A549 treated with ZK216348 at 1 μM for 4 hours (cell line): ENCODE results near the gene BUD31. TPM values are rescaled to one million over a fixed set of nuclear protein-coding genes. Genes with fewer than 3 reads are reported as not detected.

Experiments
- total RNA-seq: library from RNA; stranded (reverse); fragments of 200-300 nt; extraction: Qiagen RNA extraction; gene quantifications from 5 replicates; pipeline ENCODE4 v1.2.3, GENCODE V29; 2022; ENCODE audit warnings: low read depth

The BUD31 gene
- total RNA-seq = 133 to 189 TPM (median 141 TPM) in 5 replicates

DNA sequence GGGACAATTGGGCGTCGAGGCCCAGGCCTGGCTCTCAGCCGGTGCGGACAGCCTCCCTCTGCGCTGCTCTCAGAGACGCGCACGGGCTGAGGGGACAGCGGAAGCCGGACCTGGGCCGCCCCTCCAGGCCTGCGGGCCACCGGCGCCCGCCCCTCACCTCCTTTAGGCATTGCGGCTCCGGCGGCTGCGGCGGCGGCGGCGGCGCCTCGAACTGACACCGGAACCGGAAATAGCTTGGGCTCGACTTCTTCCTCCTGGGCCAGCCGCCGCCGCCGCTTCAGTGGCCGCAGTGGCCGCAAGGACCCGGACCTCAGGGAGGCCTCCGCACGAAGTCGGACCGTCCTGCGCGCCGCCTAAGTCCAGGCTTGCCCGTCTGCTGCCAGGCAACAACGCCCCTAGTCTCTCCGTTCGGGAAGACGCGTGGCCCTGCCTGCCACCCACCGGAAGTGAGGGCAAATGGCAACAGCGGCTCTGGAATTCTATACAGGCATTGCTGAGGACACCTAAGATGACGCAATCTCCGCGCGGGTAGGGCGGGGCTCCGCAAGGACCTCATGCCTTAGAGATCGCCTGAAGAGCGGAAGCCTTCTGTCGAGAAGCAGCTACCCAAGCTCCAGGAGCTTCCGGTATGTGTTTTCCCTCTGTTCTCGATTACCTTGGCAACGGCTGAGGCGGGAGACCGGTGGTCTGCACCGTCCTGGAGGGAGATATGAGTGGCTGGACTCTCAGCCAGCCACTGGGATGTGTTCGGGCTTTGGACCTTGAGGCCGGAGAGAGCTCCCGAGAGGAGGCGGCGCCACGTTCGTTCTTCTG lies at the start of gene BUD31, which contains the start of gene PDAP1:
BUD31 (plus strand) TSS at position 591 of the 813 bp plus-strand sequence. CDS start 2,124 bp downstream, outside the sequence.
PDAP1 (minus strand) TSS at position 219 of the 813 bp plus-strand sequence; CDS start at position 170, 49 bp downstream.

DNA sequence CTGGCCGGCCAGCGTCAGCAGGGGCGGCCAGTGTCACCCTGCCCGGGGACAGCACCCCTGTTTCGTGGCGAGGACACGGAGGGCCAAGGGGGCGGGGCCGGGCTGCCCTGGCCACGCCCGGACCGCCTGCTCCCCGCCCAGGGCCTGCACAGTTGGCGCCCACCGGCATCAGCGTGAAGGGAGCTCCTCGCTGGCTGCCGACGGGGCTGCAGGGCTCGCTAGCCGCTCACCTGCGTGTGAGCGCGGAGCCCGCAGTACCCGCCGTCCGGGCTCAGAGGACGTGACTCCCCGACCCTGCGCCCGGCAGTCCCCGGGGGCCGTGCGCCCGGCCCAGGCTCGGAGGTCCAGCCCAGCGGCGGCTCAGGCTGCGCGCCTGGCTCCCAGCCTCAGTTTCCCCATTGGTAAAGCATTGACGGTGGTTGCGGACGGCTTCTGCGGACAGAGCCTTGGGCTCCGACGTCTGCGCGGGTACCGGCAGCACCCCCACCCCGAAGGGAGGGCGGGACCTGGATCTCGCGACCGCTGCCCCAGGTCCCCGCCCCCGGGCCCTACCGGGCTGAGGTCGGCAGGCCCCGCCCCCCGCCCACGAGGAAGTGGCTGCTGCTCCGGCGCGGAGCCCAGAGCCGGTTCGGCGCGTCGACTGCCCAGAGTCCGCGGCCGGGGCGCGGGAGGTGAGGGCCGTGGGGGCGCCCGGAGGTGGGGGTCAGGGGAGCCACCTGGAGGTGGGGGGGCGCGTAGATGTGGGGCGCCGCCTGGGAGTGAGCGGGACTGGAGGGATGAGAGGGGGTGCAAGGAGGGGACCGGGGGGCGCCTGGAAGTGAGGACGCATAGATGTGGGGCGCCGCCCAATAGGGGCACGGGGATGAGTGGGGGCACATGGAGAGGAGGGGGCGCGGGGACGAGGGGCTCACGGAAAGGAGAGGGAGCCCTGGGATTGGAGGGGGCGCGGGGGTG lies 34.4 kb upstream of the BUD31 start, which contains the start of gene ARPC1B:
ARPC1B (plus strand) TSS at position 620 of the 954 bp plus-strand sequence. CDS start 10,985 bp downstream, outside the sequence.

GRCh38 chr7:99438573-99439480 lies 30.1 kb downstream of the BUD31 start, which contains the start of the genes CPSF4 and PTCD1:
Gene CPSF4 (plus strand): TSS chr7:99438943. CDS start chr7:99439083, 140 bp downstream.
Gene PTCD1 (minus strand): TSS chr7:99438798. CDS start chr7:99435242, 3,556 bp downstream.

Other genes starting within 250 kb of the BUD31 start
- gene KPNA7, start 200.9 kb upstream of the BUD31 start, total RNA-seq = 1.0 to 1.3 TPM (median 1.2 TPM) in 5 replicates
- gene MYH16, start 136.1 kb upstream of the BUD31 start, total RNA-seq = 0.27 to 1.2 TPM (median 0.74 TPM) in 5 replicates
- gene ARPC1A, start 83.1 kb upstream of the BUD31 start, total RNA-seq = 128 to 138 TPM (median 129 TPM) in 5 replicates
- 233 to 306 TPM (median 289 TPM) in 5 replicates for gene ARPC1B, start 34.2 kb upstream of the BUD31 start, total RNA-seq
- gene PDAP1, start 372 bp upstream of the BUD31 start, total RNA-seq = 174 to 231 TPM (median 186 TPM) in 5 replicates
- 5.2 to 8.7 TPM (median 7.5 TPM) in 5 replicates for gene PTCD1, start 29.8 kb downstream of the BUD31 start, total RNA-seq
- gene CPSF4, start 30.0 kb downstream of the BUD31 start, total RNA-seq = 30.1 to 48.2 TPM (median 44.5 TPM) in 5 replicates
- 808 to 1,607 TPM (median 884 TPM) in 5 replicates for gene ATP5MF, start 57.2 kb downstream of the BUD31 start, total RNA-seq
- 7.0 to 9.3 TPM (median 8.2 TPM) in 5 replicates for gene ZNF789, start 63.9 kb downstream of the BUD31 start, total RNA-seq
- 15.4 to 20.0 TPM (median 18.8 TPM) in 5 replicates for gene ZNF394, start 91.3 kb downstream of the BUD31 start, total RNA-seq
- 9.1 to 10.4 TPM (median 10.1 TPM) in 5 replicates for gene ZKSCAN5, start 95.7 kb downstream of the BUD31 start, total RNA-seq
- 4.2 to 6.9 TPM (median 6.8 TPM) in 5 replicates for gene FAM200A, start 143.1 kb downstream of the BUD31 start, total RNA-seq
- gene ZNF655, start 149.7 kb downstream of the BUD31 start, total RNA-seq = 47.7 to 58.6 TPM (median 53.0 TPM) in 5 replicates
- gene TMEM225B, start 189.3 kb downstream of the BUD31 start, total RNA-seq = 0.75 to 1.4 TPM (median 0.92 TPM) in 5 replicates
- 6.8 to 9.7 TPM (median 9.3 TPM) in 5 replicates for gene ZSCAN25, start 208.0 kb downstream of the BUD31 start, total RNA-seq